GM18519 (cell line): Measurements from ENCODE around the gene ZNF507.
"Not testable (repeated sequence)": the region's sequence is repeated elsewhere in the genome, so short reads cannot be mapped to it uniquely, and the experiment has no call there.

Experiments used
- ATAC-seq: cut with Tn5 transposase; IDR thresholded peaks from one replicate; pipeline ENCODE4 v1.9.1; 2021; ENCODE audit warnings: mild to moderate bottlenecking, moderate library complexity; ENCODE audit not compliant: unreplicated experiment, low FRiP score

The ZNF507 gene

DNA sequence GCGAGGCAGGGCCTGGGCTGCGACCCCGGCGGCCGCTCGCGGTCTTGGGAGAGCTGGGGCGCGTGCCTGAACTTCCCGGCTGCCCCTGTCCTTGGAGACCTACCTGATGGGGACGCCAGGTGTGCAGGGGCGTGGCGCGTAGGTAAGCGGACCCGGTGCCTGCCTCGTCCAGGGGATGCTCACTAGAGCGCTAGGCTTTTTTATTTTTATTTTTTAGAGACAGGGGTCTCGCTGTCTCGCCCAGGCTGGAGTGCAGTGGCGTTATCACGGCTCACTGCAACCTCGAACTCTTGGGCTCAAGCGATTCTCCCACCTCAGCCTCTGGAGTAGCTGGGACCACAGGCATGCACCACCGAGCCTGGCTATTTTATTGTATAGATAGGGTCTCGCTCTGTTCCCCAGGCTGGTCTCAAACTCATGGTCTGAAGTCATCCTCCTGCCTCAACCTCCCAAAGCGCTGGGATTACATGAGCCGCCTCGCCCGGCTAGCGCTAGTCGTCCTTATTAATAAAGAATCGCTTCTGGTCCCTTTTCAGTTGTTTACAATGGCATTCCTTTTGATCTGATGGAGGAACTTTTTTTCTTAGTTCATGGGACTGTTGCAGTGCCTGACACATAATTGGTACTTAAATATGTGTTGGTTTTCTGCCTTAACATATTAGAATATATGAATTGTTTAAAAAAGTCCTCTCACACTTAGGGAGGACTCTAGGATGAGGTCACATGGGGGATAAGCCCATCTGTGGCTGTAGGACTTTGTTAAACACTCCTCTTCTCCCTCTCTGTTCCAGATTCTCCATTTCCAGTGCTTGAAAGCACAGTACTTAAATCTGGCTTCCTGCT lies 61.0 kb downstream of the ZNF507 start:
- no peak for ATAC-seq

- ATAC-seq = no peak
These were observed 61.9 kb downstream of the ZNF507 start for GRCh38 chr19:32407004-32407992.

- no peak for ATAC-seq
These were observed 69.8 kb downstream of the ZNF507 start for GRCh38 chr19:32415246-32415645.

DNA sequence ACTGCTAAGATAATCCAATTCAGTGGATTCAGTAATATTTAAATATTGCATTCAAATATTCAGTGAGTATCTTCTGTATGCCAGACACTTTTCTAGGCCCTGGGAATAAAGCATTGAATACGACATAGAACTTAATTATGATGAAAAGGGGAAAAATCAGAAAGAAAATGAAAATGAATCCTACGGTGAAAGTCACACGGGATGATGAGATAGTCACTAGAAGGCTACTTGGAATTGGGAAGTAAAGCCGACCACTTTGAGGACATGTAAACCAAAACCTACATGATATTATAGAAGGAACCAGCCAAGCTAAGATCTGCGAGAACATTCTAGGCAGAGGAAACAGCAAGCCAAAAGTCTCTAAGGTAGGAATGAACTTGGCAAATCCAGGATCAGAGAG lies 70.3 kb downstream of the ZNF507 start:
- ATAC-seq = no peak

DNA sequence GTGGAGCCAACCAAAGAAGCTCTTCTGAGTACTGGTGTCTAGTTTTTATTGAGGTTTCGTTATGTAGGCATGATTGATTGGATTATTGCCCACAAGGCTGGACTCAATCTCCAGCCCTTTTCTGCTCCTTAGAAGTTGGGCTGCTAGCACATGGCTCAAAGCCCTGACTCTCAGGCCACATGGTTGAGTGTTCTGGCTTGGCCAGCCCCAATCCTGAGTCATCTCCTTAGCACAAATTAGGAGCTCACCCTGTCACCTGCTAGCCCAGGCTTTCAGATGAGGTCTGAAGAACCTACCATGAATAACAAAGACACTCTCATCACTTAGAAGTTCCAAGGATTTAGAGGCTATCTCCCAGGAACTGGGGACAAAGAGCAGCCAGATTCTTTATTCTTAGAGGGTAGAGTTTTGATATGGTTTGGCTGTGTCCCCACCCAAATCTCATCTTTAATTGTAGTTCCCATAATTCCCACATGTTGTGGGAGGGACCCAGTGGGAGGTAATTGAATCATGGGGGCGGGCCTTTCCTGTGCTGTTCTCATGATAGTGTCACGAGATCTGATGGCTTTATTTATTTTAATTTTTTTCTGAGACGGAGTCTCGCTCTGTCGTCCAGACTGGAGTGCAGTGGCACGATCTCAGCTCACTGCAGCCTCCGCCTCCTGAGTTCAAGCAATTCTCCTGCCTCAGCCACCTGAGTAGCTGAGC lies 71.5 kb downstream of the ZNF507 start:
- no peak for ATAC-seq

DNA sequence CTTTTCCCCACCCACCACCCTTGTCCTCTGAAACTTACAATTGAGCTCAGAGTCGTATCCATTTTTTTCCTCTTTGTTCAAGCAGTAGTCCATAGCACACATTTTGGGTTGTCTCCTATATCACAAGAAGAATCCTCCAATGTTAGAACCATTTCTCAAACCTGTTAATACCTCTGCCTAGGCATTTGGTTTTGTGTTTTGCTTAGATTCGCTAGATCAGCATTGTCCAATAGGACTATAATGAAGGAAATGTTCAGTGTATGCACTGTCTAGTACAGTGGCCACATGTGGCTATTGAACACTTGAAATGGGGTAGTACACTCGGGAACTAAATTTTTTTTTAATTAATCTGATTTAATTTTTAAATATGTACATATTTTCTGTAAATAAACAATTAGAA lies 72.7 kb downstream of the ZNF507 start:
- no peak for ATAC-seq

DNA sequence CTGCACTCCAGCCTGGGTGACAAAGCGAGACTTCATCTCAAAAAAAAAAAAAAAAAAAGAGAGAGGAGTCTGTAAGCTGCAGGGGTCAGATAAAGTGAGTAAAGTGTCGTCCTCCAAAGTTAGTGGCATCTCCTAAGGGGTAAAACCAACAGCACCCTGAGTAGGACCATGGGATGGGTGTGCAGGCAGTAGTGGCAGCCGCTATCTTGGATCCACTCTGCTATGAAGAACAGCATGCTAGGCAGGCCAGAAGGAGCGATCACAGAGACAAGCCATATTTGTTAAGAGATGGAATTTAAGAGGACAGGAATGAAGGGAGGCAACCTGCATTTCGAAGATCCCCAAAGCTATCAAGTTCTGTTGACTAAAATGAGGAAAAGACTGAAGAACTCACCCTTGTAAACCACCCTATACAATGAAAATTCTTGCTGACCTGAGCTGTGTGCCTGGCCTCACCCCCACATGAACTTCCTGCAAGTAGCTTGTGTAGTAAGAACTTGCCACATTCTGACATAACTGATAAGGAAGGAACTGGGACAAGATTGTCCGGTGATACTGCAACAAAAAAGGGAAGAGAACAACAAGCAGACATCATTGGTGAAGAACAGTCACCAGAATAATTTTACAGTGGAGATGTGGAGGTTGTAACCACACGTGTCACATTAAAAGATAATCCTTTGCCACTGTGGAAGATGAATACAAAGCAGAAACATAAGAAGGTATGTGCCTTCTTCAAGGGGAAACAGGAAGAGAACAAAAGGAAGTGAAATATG lies 76.4 kb downstream of the ZNF507 start:
- ATAC-seq = no peak

- ATAC-seq = no peak
These were observed 77.0 kb downstream of the ZNF507 start for GRCh38 chr19:32422435-32422834.

DNA sequence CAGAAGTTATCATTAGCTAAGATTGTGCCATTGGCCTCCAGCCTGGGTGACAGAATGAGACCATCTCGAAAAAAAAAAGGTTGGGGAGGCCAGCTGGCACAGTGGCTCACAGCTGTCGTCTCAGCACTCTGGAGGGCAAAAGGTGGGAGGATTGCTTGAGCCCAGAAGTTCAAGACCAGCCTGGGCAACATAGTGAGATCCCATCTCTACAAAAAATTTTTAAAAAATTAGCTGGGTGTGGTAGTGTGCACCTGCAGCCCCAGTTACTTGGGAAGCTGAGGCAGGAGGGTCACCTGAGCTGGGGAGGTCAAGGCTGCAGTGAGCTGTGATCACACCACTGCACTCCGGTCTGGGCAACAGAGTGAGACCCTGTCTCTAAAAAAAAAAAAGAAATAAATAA lies 78.5 kb downstream of the ZNF507 start:
- not testable (repeated sequence) for ATAC-seq

DNA sequence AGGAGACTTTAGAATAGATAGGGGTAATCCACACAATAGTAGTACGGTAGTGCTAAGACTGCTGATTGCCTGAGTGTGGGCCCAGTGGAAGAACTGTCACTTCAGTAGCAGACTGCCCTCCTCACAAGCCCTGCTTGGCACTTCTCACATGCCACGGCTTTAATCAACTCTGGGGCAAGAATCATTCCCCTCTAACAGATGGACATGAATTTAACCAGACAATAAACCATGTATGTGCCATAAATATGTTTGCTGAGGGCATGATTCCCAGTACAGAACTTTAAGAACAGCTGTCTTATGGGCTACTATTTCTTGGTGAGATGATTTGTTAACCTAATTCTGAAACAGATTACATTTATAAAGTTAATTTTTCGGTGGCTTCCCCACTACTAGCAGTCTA lies 82.1 kb downstream of the ZNF507 start:
- no peak for ATAC-seq

- ATAC-seq = no peak
These were observed 91.3 kb downstream of the ZNF507 start for GRCh38 chr19:32436692-32437091.

- ATAC-seq = no peak
These were observed 91.7 kb downstream of the ZNF507 start for GRCh38 chr19:32437096-32437495.
